H1 (cell line): Measurements from ENCODE around the gene ARMH3. TPM values are rescaled to one million over a fixed set of nuclear protein-coding genes. Genes with fewer than 3 reads are reported as not detected.

ENCODE experiments used
- CBX5 ChIP-seq: fragments of 300-800, 300-1000 bp; sonication (generic); IDR thresholded peaks from 2 replicates; pipeline ENCODE4 v1.7.1; 2016; ENCODE audit warnings: antibody characterized with exemption, low read length, low read depth
- EP300 ChIP-seq, 2 experiments: IDR thresholded peaks; 1 replicate in 1 of 2; 2 replicates in 1 of 2; pipeline ENCODE4 v1.6.1; 2011 to 2012; ENCODE audit warnings: low read depth in 2 of 2, low read length in 2 of 2, mild to moderate bottlenecking in 2 of 2, borderline replicate concordance in 1 of 2, inconsistent platforms in 1 of 2, moderate library complexity in 1 of 2
- GABPA ChIP-seq: IDR thresholded peaks from 2 replicates; pipeline ENCODE4 v1.6.1; 2011; ENCODE audit warnings: mild to moderate bottlenecking, low read length, moderate library complexity, borderline replicate concordance; ENCODE audit not compliant: insufficient read depth
- KDM4A ChIP-seq: IDR thresholded peaks from one replicate; pipeline ENCODE4 v1.7.1; 2012; ENCODE audit warnings: low read depth, mild to moderate bottlenecking, moderate library complexity, low read length, inconsistent platforms; ENCODE audit not compliant: severe bottlenecking
- MAFK ChIP-seq: IDR thresholded peaks from 2 replicates; pipeline ENCODE4 v1.6.1; 2012; ENCODE audit warnings: low read depth, mild to moderate bottlenecking, improper control_type of control experiment, low read length
- MAX ChIP-seq: IDR thresholded peaks from 2 replicates; pipeline ENCODE4 v1.6.1; 2012; ENCODE audit warnings: inconsistent platforms
- PHF8 ChIP-seq: fragments of 200-600 bp; sonication (generic); conservative IDR thresholded peaks from 2 replicates; pipeline ENCODE4 v1.7.1; 2012; ENCODE audit warnings: low read depth, mild to moderate bottlenecking, inconsistent platforms, low read length, moderate library complexity
- POU5F1 ChIP-seq: IDR thresholded peaks from 2 replicates; pipeline ENCODE4 v1.6.1; 2011; ENCODE audit warnings: low read depth, mild to moderate bottlenecking, low read length, moderate library complexity
- RFX5 ChIP-seq: IDR thresholded peaks from 2 replicates; pipeline ENCODE4 v1.6.1; 2011; ENCODE audit warnings: low read depth, low read length, improper control_type of control experiment, borderline replicate concordance
- SRF ChIP-seq: IDR thresholded peaks from 2 replicates; pipeline ENCODE4 v1.6.1; 2011; ENCODE audit warnings: mild to moderate bottlenecking, low read depth, low read length, moderate library complexity
- polyA plus RNA-seq, 7 experiments: library from polyadenylated mRNA; depleted of rRNA in 3 of 7; stranded (reverse) in 5 of 7; unstranded in 2 of 7; fragments of >200 nt in 5 of 7; fragments of 200-250 nt in 2 of 7; gene quantifications; 1 replicate in 5 of 7; 2 replicates in 1 of 7; 4 replicates in 1 of 7; pipeline versions ENCODE4 v1.2.1 to v1.2.3, GENCODE V29; 2011 to 2013; ENCODE audit warnings: missing spikeins in 2 of 7, mixed read lengths in 2 of 7
- total RNA-seq: library from RNA; stranded (reverse); fragmentation: NEBNext Ultra II Directional; extraction: Animal tissue kit (Norgen Biotek cat#: 25700); gene quantifications from 2 replicates; pipeline ENCODE4 v1.2.1, GENCODE V29; 2021

The ARMH3 gene
- total and polyA plus RNA-seq, 2 of the 8 experiments (the other 6 are each of a cell fraction or from before 2014, with no cell fraction given), result 11.6 to 18.3 TPM

DNA sequence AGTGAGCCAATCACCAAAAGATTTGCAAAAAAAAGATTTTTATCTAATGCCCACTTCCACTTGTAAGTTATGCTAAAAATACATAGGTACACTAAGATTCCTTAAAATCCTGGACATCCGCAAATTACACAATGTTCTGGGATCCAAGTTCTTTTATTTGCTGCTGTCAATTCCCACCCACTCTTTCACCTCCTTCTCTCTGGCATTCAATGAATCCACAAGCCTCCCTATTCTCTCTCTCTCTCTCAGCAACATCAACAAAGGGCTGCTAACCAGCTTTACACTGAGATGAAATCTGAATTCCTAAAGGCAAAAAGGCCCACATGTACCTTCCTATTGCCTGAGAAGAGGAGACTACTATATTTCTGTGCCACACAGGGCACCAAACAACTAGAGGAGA lies 99.9 kb downstream of the ARMH3 start (continued):
- TF ChIP-seq POU5F1, result no peak
- no peak for TF ChIP-seq PHF8
- no peak for TF ChIP-seq MAFK
- TF ChIP-seq KDM4A, result no peak
- TF ChIP-seq EP300 (IDR thresholded peaks at IDR 0.05; ENCODE audit: borderline replicate concordance in 1 of 2, low read depth in 2 of 2, low read length in 2 of 2), result no peak
- no peak for TF ChIP-seq SRF
- no peak for TF ChIP-seq CBX5
- no peak for TF ChIP-seq RFX5
- no peak for TF ChIP-seq MAX
- no peak for TF ChIP-seq GABPA
